ENCODE results near the gene JPT1.

GRCh38 chr17:75181110-75181509, 26.8 kb upstream of the JPT1 start:
- TF ChIP-seq CTCF (conservative IDR thresholded peaks at IDR 0.05; ENCODE audit: low read length) (no peak), EZH2phosphoT487 (IDR thresholded peaks at IDR 0.05; ENCODE audit: borderline replicate concordance) (no peak)

All from Loucy (cell line).